NCI-H226 (cell line): ENCODE data around the gene AHRR.

Experiments
- DNase-seq: peaks from one replicate; pipeline ENCODE4 v3.0.0-alpha.2; 2015

The AHRR gene

DNA sequence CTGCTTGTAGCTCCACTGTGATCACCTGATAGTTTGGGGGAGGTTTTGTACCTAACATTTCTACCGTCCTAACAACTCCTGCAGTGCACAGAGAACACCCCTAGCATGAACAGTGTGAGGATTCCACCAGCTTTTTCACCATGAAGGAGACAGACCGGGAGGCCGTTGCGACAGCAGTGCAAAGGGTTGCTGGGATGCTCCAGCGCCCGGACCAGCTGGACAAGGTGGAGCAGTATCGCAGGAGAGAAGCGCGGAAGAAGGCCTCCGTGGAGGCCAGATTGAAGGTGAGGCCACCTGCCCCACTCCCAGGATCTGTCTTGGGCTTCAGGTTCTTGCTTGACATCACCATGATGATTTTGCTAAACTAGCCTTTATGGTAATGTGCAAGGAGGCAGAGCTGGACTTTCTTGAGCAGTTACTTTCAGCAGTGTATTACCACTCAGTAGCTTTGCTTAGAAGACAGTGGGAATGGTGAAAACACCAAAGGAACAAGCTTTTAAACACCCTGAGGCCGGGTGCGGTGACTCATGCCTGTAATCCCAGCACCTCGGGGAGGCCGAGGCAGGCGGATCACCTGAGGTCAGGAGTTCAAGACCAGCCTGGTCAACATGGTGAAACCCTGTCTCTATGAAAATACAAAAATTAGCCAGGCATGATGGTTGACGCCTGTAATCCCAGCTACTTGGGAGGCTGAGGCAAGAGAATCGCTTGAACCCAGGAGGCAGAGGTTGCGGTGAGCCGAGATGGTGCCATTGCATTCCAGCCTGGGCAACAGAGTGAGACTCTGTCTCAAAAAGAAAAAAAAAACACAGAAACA is 124.8 kb downstream of the AHRR start:
- DNase-seq: no peak

- DNase-seq: no peak
These were observed 125.4 kb downstream of the AHRR start for GRCh38 chr5:446883-447263.

DNA sequence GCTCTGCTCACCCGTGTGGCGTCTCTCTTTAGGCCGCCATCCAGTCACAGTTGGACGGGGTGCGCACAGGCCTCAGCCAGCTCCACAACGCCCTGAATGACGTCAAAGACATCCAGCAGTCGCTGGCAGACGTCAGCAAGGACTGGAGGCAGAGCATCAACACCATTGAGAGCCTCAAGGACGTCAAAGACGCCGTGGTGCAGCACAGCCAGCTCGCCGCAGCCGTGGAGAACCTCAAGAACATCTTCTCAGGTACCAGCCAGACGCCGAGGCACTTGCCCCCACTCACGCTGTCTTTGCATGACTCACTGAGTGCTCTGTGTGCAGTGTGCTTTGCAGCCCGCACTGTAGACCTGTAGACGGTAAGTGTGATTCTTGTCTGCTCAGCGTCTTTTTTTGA is 126.0 kb downstream of the AHRR start:
- DNase-seq: no peak

GRCh38 chr5:448061-448765 is 126.7 kb downstream of the AHRR start:
- no peak for DNase-seq

DNA sequence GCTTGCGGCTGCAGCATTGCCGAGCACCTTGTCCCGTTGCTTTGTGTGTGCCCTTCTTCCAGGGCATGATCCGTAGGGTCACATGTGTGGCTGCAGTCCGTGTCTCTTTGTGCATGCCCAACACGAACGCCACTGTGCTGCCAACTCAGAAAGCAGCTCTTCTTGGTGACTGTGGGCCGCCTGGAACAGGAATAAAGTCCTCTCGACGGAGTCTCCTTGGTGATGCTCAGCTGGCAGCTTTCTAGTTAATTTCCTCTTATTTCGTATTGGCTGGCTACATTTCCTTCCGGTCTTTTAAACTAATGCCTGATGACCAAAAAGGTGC is 127.2 kb downstream of the AHRR start:
- no peak for DNase-seq

- no peak for DNase-seq
These were observed 127.6 kb downstream of the AHRR start for GRCh38 chr5:449151-449550.

GRCh38 chr5:451587-452458 is 130.3 kb downstream of the AHRR start:
- no peak for DNase-seq

DNA sequence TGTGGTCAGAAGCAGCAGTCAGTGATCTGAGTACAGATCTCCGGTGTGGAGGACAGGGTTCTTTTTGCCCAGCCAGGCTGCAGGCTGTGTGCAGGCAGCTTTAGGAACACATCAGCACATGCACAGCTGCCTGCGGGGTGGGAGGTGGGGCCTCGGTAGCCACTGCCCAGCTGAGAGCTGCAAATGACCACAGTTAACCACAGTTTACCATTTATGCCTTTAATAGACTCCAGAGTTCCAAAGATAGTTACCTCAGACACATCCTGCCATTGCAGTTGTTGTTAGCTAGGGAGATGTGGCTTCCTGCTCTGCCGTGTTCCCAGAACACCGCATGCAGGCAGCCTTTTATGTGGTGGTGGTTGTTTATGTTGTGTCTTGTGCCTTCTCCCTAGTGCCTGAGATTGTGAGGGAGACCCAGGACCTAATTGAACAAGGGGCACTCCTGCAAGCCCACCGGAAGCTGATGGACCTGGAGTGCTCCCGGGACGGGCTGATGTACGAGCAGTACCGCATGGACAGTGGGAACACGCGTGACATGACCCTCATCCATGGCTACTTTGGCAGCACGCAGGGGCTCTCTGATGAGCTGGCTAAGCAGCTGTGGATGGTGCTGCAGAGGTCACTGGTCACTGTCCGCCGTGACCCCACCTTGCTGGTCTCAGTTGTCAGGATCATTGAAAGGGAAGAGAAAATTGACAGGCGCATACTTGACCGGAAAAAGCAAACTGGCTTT is 131.6 kb downstream of the AHRR start:
- DNase-seq: no peak

DNA sequence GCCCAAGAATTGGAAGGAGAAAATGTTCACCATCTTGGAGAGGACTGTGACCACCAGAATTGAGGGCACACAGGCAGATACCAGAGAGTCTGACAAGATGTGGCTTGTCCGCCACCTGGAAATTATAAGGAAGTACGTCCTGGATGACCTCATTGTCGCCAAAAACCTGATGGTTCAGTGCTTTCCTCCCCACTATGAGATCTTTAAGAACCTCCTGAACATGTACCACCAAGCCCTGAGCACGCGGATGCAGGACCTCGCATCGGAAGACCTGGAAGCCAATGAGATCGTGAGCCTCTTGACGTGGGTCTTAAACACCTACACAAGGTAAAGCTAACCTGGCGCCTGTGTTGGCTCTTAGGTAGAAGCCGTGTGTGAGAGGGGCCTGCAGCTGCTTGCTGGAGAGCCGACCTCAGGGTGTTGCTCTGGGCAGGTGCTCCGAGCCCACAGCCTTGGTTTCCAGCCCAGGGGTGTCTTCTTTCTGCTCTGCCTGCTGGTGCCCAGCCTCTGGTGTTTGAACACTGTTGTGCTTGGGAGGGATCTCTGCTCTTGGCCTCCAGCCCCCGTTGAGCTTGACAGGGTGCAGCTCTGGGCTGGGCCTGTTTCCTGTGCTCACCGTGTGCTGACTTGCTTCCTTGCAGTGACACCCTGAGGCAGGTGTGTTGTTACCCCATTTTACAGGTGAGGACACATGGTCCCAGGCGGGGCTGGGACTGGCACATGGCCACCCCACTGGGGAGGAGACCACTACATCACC is 132.4 kb downstream of the AHRR start:
- no peak for DNase-seq

- DNase-seq: no peak
These were observed 133.4 kb downstream of the AHRR start for GRCh38 chr5:454936-455335.

- DNase-seq: no peak
These were observed 134.3 kb downstream of the AHRR start for GRCh38 chr5:455806-456205.

- DNase-seq: no peak
These were observed 135.1 kb downstream of the AHRR start for GRCh38 chr5:456351-457194.

GRCh38 chr5:457195-457961 is 135.9 kb downstream of the AHRR start:
- no peak for DNase-seq

DNA sequence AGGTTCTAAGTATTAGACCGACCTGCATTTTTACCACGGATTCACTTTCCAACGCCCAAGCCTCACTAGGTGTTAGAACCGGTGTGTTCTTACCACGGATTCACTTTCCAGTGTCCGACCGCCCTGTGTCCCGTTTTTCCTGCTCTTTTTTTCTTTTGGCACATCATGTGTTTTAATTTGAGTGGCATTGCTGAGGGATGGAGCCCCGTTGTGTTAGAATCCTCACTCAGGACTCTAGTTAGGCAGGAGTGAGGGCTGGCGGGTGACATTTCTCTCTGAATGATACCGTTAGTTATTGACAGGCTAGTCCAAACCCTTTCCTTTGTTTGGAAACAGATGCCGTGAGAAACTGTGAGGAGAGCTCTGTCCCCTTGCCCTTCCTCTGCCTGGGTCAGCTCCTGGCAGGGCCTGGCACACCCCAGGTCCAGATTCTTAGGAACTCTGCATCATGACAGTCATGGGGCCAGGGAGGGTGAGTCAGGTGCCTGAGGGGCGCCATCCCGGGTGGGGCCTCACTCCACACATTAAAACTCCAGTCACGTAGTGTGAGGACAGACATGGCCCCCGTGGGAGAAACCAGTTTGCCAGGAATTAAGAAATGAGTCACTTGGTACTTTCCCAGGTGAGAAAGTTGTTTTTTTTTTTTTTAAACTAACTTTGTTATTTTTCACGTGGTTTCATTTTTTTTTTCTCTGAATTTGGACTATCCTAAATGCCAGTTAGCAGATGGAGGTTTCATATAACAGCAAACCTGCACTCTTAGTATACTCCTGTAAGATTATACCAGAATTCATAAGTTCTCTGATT is 137.2 kb downstream of the AHRR start:
- DNase-seq: peak; percentile 87

DNA sequence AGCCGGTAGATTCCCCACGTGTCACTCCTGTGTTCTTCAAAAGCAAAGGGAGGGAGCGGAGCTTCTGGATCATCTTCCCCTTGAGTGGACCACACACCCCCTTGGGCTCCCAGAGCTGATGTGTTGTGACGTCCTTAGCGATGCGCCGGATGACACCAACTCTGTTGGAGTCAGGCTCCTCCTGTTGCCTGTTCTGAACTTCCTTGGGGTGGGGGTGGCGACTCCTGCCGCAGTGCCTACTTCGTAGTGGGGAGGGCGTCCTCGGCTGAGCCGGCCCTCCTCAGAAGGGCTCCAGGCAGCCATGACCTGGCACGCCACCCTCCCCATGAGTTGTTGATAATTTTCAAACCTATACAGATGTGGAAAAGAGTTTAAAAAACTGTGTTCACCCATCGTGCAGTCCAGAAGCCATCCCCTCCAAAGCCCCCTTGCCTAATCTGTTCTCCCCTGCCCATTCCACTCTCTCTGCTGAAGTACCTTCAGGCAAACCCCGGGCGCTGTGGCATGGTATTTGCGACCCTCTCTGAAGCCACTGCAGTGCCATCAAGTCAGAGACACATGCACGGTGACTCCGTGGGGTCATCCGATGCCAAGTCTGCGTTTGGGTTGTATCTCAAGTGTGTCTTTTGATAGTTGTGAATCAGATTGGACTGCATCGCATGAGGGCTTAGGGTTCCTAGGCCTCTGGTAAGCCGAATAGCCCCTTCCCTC is 138.2 kb downstream of the AHRR start:
- no peak for DNase-seq

GRCh38 chr5:460273-460625 is 138.7 kb downstream of the AHRR start:
- no peak for DNase-seq

- no peak for DNase-seq
These were observed 140.6 kb downstream of the AHRR start for GRCh38 chr5:462051-462481.

GRCh38 chr5:463301-463700 is 141.8 kb downstream of the AHRR start:
- DNase-seq: no peak

- DNase-seq: no peak
These were observed 142.4 kb downstream of the AHRR start for GRCh38 chr5:463952-464351.
